HG03565 (cell line): ENCODE results near the gene RBFOX1.

ENCODE experiments used
- ATAC-seq: cut with Tn5 transposase; IDR thresholded peaks from one replicate; pipeline ENCODE4 v1.9.1; 2021; ENCODE audit warnings: mild to moderate bottlenecking, moderate library complexity; ENCODE audit not compliant: unreplicated experiment

The RBFOX1 gene

DNA sequence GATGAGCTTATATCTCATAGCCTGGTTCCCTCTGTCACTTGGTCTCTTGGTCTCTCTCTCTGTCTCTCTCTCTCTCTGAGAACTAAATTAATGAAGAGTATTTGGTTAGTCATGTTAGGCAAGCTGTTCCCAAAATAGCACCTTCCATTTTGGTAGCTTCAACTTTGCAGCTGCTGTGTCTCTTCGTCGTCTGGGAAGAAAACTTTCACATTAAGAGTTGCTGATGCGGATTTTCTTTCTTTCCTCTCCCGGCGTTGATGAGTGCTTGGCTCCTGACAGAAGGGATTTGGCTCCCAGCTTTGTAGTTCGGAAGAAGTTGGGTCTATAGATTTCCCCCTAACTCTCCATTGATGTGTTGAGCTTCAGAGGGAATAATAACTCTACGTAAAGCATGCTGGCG, at the start of gene RBFOX1:
TSS of gene RBFOX1 (plus strand) at position 235 of the 400 bp plus-strand sequence.
- no peak for ATAC-seq

DNA sequence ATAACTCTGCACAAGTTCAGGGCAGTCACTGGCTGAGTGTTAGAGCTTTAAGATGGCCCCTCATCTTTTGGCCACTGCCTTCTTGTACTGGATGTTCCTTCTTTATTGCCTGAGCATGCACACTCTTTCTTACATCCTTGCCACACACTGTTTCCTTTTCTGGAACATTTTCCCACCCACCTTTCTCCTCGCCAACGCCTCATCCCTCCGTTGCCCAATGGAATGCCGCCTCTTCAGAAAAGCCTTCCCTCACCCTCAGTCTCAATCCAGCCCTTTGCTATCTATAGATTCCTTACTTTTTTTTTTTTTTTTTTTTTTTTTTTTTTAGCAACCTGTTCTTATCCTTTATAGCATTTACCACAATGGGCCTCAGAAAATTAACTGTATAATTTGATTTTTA, 47.9 kb upstream of the RBFOX1 start:
- no peak for ATAC-seq

DNA sequence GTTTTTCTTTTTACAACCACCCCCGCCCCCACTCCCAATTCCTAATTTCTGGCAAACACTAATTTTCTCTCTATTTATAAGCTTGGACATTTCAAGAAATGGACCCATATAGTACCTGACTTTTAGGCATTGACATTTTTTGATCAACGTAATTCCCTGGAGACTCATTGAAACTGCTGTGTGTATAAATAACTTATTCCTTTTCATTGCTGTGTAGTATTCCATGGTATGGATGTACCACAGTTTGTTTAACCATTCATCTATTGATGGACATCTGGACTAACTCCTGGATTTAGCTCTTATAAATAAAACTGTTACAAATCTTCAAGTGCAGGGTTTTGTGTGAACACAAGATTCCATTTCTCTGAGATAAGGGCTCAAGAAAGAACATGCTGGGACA, 47.1 kb upstream of the RBFOX1 start:
- ATAC-seq = no peak

DNA sequence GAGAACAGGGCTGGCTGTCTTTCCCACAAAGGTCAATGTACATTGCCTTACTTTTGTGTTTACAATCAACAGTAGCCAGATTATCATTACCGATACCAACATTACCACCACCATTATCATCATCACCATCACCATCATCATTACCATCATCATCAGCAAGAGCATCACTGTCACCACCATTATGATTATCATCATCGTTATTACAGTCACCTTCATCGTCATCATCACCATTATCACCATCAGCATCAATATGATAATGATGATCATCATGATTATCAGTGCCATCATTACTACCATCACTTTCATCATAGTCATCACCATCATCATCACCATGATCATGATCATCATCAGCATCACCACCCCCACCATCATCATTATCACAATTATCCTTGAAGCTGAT, 43.3 kb upstream of the RBFOX1 start:
- ATAC-seq = no peak

DNA sequence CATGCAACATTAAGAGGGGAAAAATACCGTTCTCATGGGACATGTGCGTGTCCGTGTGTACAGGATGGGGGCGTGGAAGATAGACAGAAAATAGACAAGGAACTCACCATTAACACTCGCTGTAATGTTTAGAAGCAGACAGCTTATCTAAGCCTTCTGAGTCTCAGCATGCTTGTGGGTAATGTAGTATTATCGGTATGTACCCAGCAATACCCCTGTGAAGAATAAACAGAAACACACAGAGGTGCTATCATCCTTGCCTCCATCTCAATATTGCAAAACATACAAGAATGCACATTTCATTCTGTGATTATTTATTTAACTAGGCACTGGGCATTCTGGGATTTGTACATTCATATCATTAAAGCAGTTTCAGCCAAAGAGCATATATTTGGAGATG, 42.0 kb upstream of the RBFOX1 start:
- no peak for ATAC-seq

DNA sequence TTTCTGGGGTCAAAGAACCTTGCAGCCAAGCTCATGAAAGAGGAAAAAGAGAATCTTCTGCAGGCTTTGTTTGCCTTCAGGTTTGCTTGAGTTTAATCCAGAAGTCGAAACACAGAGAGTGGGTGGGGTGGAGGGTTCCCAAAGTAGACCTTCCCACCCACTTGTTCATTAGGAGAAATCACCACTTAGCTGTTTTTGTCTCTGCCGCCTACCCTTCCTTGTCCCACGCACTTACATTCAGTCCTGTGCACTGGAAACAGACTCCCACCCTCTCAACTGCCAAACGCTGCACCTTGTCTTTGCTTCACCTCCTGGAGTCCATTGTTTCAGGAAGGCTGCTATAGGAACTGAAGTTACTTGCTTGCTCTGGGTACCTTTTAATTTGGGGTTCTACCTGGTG, 38.6 kb upstream of the RBFOX1 start:
- ATAC-seq = no peak

DNA sequence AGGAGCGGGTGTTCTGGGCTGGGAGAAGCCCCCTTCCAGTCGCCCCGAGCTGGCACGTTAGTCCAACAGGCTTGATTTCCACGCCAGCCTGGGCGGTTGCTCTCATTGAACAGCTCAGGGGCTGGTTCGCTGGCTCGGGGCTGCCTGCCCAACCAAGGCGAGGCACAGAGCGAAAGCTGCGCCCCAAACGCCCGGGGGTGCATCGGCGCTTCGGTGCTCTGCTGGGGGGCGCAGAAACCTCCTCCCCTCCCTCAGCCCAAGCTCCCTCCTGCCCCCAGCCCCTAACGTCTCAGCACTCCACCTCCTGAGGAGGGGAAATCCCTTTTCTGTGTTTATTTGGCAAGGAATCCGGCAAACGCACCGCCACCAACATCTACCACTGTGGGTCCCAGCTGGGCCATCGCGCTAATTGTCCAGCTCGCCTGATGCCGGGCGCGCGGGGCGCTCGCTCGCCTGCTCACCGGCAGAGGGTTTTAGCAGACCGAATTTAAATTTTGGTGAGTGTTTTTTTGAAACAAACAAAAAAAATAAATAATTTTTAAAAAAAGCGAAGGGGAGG, 29.5 kb upstream of the RBFOX1 start:
- no peak for ATAC-seq

DNA sequence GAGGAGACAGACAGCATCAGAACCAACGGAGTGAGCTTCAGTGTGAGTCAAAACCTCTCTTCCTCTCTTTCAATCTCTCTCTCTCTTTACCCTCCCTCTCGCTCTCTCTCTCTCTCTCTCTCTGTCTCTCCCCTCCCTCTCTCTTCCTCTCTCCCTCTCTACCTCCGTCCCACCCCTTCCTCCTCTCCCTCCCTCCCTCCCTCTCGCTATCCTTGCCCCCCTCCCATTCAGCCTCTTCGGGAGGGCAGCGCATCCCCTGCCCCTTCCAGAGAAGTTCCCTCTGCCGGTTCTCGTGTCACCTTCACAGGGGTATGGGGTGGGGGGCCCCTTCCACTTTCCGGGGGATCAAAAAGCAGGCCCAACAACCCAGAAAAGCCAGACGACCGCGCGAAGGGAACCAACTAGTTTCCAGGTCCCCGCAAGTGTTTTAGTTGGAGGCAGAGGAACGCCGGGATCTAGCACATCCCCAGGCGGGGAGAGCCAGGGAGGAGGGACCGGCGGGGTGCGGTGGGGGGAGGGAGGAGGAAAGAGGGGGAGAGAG, 28.9 kb upstream of the RBFOX1 start:
- no peak for ATAC-seq

DNA sequence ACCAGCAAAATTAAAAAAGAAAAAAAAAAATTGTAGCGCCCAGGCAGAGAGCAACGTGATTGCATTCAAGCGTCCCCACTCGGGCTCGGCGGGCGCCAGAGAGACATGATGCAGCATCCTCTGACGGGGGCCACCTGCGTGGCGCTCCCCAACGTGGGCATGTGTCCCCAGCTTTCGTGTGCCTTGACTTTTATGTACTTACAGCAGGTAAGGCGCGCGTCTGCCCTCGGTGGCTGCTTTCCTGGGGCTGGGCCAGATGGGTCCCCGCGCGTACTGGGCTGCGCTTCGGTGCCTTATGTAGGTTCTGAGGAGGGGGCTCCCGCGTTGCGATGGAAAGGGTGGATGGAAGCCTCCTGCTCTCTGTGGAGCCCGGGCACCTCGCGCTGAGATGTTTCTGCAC, 28.4 kb upstream of the RBFOX1 start:
- no peak for ATAC-seq

DNA sequence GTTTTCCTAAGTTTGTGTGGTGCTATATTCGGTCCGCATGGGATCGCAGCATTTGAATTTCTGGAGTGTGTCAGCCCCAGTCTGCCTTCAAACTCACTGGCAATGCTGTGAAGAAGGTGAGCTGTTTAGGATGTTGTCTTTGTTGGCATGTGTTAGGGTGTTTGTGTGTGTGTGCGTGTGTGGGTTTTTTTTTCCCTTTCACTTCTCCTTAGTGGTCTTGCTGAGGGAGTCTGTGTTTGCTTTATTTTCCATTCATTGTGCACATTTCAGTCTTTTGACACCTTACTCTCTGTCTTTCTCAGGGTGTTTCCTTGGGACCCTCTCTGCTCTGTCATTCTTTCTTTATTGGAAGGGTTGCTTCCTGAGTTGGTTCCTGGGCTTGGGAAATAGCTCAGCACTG, 27.7 kb upstream of the RBFOX1 start:
- no peak for ATAC-seq

DNA sequence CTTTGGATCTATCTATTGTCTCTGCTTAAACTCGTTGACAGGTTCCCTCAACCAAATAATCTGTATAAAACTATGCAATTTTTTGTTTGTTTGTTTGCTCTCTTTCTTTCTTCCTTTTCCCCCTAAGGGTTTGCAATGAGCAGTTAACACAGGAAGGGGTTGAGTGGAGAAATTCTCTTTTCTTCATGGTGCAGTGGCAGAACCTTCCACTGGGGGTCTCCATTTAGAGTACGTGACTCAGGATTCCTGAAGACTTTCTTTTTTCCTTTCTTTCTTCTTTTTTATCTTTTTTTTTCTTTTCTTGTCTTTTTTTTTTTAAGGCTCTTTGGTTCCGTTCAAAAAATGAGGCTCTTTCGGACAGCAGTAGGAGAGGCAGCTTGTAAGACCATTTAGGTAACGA, 19.5 kb upstream of the RBFOX1 start:
- ATAC-seq = no peak

DNA sequence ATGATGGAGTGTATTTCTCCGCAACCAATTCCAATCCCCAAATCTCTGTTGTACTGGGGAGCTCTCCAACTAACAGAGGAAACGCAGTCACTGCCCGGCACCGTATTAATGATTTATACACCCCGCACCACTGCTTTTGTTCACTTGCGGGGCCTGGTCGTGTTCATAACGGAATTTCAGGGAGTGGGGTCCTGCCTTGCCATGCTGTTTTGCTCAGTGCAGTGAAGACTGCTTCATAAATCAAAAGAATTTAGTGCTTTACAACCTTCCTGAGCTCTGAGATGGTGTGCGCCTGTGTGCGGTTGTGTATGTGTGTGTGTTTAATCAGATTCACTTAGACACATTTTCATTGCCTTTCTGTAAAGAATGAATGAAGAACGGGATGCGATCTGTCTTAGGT, 18.5 kb upstream of the RBFOX1 start:
- ATAC-seq = no peak

DNA sequence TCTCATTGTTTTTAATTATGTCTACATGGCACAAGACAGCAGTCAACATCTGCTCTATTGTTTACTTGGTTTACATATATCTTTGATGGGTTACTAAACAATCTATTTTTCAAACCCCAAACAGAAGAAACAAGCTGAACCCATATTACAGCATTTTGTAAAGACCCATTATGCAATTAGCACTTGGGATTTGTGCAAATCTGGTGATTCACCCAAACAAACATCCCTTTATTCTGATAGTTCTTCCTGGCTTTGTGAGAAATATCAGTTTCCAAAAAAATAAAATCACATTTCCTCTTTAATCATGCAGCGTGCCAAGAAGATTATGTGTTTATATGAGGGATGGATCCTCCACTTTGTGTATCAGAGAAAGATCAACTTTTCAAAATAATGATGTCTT, 16.8 kb upstream of the RBFOX1 start:
- no peak for ATAC-seq

DNA sequence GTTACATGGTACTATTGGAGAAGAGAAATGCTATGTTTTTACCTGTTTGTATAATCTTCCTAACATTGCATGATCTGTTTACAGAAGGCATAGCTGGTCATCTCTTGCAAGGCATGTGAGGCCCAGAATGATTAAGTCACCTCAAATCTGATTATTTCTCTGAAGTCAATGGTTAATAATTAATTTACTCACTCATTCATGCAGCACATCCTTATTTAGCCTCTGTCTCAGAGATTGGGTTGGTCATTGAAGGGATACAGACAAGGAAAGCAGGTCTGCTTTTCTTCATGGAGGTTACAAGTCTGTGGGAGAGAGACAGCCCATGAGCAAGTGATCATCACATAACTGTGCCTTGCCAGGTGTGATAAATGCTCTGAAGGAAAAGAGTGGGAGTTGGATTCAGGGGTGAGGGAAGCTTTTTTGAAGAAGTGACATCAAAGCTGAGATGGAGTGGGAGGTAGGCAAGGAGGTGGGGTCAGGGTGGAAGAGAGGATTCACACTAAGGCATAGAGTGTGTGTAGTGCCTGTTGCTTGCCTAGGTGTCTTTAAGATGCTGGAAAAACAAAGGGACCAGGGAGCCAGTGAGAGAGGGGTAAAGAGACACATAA, 16.3 kb upstream of the RBFOX1 start:
- ATAC-seq = no peak

DNA sequence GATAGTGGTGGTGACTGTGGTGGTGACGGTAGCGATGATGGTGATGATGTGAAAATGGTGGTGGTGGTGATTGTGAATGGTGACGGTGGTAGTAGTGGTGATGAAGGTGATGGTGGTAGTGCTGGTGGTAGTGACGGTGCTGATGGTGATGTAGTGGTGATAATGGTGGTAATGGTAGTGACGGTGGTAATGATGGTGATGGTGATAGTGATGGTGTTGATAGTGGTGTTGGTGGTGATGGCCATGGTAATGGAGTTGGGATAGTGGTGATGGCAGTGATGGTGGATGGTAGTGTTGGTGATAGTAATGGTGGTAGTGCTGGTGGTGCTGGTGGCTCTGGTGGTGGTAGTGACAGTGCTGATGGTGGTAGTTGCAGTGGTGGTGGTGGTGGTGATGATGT, 14.7 kb upstream of the RBFOX1 start:
- no peak for ATAC-seq

DNA sequence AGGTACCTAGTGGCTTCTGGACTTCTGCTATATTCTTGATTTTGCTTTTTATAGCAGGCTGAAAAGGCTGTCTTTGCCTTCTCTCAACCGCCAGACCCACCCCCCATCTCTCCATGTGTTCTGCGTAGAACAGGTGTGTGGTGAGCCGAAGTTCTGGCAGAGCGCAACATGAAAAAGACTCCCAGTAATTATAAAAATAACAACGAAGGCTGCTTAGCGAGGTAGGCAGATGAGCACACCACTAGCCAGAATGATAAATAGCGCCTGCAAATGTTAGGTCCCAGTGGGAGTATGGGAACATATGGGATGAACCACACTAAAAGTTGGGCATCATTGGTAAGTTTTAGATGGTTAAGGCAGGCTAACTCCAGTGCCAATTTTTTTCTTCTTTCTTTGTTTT, 14.0 kb upstream of the RBFOX1 start:
- ATAC-seq = no peak

DNA sequence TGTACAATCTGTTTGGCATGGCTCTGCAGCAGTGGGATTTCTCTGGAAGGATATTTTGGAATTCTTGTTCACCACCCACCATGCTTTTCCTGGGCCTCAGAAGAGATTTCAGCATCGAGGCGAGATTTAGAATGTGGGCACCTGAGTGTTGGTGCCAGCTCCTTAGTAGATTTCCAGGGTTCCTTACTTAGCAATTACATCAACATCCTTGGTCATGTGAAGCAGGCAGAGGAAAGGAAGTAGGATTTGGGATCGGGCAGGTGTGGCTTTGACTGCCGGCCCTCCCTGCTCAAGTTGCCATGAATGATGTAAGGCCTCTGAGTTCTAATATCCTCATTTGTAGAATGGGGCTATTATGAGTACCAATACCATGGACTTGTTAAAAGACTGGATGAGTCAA, 13.1 kb upstream of the RBFOX1 start:
- no peak for ATAC-seq

DNA sequence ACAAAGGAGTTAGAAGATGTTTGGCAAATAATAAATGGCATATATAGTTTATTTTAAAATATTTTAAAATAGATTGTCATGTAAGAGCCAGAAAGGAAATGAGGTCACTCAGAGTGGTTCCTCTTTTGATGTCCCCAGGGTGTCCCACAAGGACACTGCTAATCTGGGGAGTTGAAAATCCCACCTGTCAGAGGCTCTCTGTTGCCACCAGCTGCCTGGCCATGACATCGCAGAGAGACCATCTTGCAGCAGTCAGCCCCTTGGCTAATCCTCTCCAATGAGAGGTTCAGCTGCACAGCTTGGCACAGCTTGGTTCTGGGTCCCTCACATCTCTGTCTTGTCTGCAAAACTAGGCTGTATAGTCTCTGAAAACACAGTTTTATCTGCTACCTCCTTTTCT, 11.0 kb upstream of the RBFOX1 start:
- no peak for ATAC-seq

DNA sequence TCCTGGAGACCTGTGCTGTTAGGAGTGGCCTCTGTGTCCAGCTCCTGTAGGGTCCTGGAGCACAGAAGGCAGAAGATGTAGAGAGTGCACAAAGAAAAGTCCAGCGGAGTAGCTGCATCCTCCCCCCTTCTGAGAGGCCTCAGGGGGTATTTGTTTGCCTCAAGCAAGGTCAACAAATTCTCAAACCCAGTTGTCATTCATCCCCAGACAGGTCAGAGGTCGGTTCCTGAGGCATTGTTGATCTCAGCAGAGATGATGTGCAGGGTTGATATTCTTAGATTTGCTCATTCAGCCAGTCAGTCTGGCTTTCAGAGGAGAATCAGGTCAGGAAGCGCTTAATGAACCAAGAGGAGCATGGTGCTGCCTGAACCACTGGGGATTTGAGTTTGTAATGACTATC, 8.3 kb upstream of the RBFOX1 start:
- ATAC-seq = no peak

DNA sequence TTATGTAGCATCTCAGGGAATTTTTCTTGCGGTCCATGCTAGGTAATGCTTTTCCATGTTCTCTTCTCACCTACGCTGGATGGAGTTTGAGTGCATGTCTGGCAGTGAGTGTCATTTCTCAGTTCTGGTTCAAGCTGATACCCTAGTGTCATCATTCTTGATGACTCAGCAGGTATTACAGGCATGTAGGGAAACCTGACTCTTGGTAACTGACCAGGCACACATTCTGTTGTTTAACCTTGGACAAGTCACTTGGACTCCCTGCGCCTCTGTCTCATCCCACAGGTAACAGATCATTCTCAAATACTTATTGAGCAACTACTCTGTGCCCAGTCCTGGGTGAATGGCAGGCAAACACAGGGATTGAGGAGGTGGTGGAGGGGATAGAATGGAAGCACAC, 6.8 kb upstream of the RBFOX1 start:
- no peak for ATAC-seq

DNA sequence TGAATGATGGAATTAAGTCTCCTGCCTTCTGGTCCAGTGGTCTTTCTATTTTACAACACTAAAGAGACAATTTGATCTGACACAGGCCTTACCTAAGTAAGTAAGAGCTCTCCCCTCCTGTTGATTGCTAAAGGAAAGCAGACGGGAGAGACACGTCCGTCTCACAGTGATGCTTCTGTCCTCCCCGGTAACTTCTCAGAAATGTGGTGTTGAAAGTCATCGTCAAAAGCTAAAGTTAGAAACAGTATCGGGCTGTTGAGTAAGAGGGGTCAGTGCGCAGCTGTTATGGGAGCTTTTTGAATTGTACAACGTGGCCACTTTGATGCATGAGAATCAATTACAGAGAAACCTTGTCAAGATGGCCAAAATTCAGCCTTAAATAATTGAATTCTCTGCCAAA, 1.9 kb upstream of the RBFOX1 start:
- ATAC-seq = no peak

DNA sequence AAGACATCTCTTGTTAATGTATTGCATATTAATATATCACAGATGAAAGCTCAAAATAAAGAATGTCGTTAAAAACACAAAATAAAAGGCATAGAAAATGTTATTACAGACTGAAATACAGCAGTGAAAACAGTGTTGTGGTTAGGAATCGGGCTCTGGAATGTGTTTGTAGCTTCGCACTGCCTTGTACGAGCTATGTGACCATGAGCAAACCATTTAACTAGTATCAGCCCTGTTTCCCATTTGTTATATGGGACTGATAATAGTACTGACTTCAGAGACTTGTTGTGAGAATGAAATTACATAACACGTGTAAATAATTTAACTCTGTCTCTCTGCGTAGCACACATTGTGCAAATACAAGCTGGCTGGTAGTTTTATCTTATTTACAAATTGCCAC, 648 bp upstream of the RBFOX1 start:
- ATAC-seq = no peak

DNA sequence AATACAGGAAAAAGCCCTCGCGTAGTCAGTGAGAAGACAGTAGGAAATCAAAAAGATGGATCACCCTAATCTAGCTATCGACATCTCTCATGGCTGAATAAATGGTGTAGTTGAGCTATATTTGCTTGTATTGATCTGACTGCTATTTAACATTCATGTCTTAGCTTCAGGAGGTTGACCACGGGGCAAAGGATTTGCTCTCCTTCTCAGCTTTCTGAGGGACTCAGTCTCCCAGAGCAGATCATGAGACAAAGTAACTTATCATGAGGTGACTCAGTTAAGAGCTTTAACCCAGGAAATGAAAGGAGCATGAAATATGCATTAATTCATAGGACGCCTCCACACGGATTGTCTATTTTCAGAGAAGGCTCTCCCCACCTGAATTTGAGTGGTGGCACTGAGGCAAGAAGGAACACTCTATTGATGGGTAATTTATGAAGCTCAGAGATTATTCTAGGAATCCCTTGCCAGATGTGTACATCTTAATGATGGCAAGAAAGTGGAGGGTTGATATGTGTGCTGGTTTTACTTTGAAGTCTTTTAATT, 608 bp downstream of the RBFOX1 start:
- ATAC-seq = no peak
